T-helper 17 cell (primary cell): ENCODE measurements around the gene TMC3. TPM values are rescaled to one million over a fixed set of nuclear protein-coding genes. Genes with fewer than 3 reads are reported as not detected.

Experiments
- ATAC-seq: fragments of 150-1000 bp; cut with Tn5 transposase; 2 replicates; pipeline ENCODE4 v1.10.0; 2021; ENCODE audit warnings: mild to moderate bottlenecking, moderate library complexity
- DNase-seq, 3 donors: peaks; one replicate each; pipeline versions ENCODE4 v3.0.0 to v3.0.0-alpha.2; 2020 to 2021
- H3K9me3 ChIP-seq: one replicate; pipeline ENCODE4 v1.7.0; 2013; ENCODE audit warnings: low read length, mild to moderate bottlenecking; ENCODE audit not compliant: control insufficient read depth, poor library complexity, severe bottlenecking
- H3K27ac Mint-ChIP-seq: one replicate; pipeline ENCODE4 v1.8.0; 2022; ENCODE audit warnings: mild to moderate bottlenecking, moderate library complexity, mixed read lengths
- H3K27me3 Mint-ChIP-seq: one replicate; pipeline ENCODE4 v1.8.0; 2022; ENCODE audit warnings: mixed read lengths
- H3K36me3 Mint-ChIP-seq: one replicate; pipeline ENCODE4 v1.8.0; 2022; ENCODE audit warnings: low read depth, mixed read lengths
- H3K4me1 Mint-ChIP-seq: one replicate; pipeline ENCODE4 v1.8.0; 2022; ENCODE audit warnings: mild to moderate bottlenecking, mixed read lengths
- H3K4me3 Mint-ChIP-seq: one replicate; pipeline ENCODE4 v1.8.0; 2022; ENCODE audit warnings: mild to moderate bottlenecking, moderate library complexity, mixed read lengths
- total RNA-seq, 4 donors: library from RNA in 2 of 4; stranded (reverse) in 2 of 4; gene quantifications; one replicate each; pipeline ENCODE4 v1.2.3 and lab custom pipeline; 2022 to 2026

Gene TMC3
- total RNA-seq, 2 donors from 2014 or later = not detected

- DNase-seq (no peak), ATAC-seq (no peak)
- no peaks in the 10 kb centered on the region for H3K9me3 ChIP-seq
- Mint-ChIP-seq H3K27ac (no peak overlapping the region), H3K36me3 (peaks cover 4% of the 10 kb centered on the region), H3K4me1 (peaks cover 28% of the 10 kb centered on the region), H3K4me3 (no peak overlapping the region), H3K27me3 (no peaks in the 10 kb centered on the region)
Observed at GRCh38 chr15:81321667-81322066, 52.3 kb downstream of the TMC3 start.

- no peaks in the 10 kb centered on the region for H3K27me3 Mint-ChIP-seq
- H3K4me1 Mint-ChIP-seq = peaks cover 29% of the 10 kb centered on the region
- no peak overlapping the region for H3K4me3 Mint-ChIP-seq
- DNase-seq (no peak), ATAC-seq (no peak)
- no peaks in the 10 kb centered on the region for H3K9me3 ChIP-seq
- peaks cover 4% of the 10 kb centered on the region for H3K36me3 Mint-ChIP-seq
- peak overlapping the region; percentile 29 for H3K27ac Mint-ChIP-seq
Observed at GRCh38 chr15:81317642-81318017, 56.4 kb downstream of the TMC3 start.

- Mint-ChIP-seq H3K36me3 (peaks cover 4% of the 10 kb centered on the region), H3K27ac (peak overlapping the region; percentile 88), H3K4me1 (peaks cover 36% of the 10 kb centered on the region), H3K4me3 (no peak overlapping the region), H3K27me3 (no peaks in the 10 kb centered on the region)
- no peaks in the 10 kb centered on the region for H3K9me3 ChIP-seq
- ATAC-seq (no peak), DNase-seq (no peak)
Observed at GRCh38 chr15:81316267-81316666, 57.7 kb downstream of the TMC3 start.

DNA sequence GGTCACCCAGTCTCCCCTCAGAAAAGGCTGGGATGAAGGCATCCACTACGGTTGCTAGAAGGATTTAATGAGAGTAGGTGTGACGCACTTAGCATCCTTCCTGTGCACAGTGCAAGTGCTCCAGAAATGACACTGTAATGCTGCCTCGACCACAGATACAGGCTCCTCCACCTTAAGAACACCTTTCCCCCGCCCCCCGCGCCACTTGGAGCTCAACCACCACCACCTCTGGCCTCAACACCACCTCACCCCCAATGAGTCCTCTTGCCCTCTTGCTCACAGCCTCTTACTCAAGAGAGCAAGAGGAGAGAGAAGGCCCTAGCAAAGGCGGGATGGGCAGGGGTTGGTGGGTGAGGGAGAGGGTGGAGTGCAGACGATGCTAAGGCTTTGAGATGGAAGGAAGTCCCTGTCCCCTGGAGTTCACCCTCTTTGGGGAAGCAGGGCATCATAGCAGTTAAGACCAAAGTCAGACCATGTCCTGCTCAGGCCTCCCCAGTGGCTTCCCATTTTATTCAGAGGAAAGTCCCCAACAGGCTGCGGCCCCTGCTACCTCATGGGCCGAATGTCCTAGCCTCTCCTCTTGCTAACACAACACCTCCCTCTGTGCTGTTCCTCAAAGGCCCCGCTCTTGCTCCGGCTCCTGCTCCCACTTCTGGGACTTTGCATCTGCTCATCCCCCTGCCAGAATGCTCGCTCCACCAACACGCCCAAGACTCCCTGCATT, 58.4 kb downstream of the TMC3 start:
- no peak for DNase-seq
- H3K4me3 Mint-ChIP-seq = no peak overlapping the region

DNA sequence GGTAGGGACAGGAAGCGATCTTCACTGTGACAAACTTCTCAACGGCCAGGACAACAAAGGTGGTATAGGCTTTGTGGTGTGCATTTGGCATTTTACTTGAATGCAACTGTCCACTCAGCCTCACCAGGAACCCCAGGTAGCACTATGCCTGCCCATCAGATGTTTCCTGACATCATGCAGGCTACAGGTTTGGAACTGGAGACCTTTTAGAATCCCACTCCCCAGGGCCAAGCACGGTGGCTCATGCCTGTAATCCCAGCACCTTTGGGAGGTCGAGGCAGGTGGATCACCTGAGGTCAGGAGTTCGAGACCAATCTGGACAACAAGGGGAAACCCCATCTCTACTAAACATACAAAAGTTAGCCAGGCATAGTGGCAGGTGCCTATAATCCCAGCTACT, 59.6 kb downstream of the TMC3 start:
- Mint-ChIP-seq H3K4me1 (peaks cover 48% of the 10 kb centered on the region), H3K4me3 (no peak overlapping the region), H3K27ac (peak overlapping the region; percentile 74), H3K36me3 (peaks cover 4% of the 10 kb centered on the region), H3K27me3 (no peaks in the 10 kb centered on the region)
- ATAC-seq (no peak), DNase-seq (no peak)
- H3K9me3 ChIP-seq = no peaks in the 10 kb centered on the region

More for the DNA sequence above, 58.4 kb downstream of the TMC3 start:
- Mint-ChIP-seq H3K36me3 (peaks cover 4% of the 10 kb centered on the region), H3K27me3 (no peaks in the 10 kb centered on the region), H3K4me1 (peaks cover 42% of the 10 kb centered on the region), H3K27ac (peak overlapping the region; percentile 88)
- ATAC-seq = peak; percentile 46
- no peaks in the 10 kb centered on the region for H3K9me3 ChIP-seq

- H3K36me3 Mint-ChIP-seq = peaks cover 2% of the 10 kb centered on the region
- peaks cover 53% of the 10 kb centered on the region for H3K4me1 Mint-ChIP-seq
Observed at GRCh38 chr15:81313686-81314085, 60.3 kb downstream of the TMC3 start.

DNA sequence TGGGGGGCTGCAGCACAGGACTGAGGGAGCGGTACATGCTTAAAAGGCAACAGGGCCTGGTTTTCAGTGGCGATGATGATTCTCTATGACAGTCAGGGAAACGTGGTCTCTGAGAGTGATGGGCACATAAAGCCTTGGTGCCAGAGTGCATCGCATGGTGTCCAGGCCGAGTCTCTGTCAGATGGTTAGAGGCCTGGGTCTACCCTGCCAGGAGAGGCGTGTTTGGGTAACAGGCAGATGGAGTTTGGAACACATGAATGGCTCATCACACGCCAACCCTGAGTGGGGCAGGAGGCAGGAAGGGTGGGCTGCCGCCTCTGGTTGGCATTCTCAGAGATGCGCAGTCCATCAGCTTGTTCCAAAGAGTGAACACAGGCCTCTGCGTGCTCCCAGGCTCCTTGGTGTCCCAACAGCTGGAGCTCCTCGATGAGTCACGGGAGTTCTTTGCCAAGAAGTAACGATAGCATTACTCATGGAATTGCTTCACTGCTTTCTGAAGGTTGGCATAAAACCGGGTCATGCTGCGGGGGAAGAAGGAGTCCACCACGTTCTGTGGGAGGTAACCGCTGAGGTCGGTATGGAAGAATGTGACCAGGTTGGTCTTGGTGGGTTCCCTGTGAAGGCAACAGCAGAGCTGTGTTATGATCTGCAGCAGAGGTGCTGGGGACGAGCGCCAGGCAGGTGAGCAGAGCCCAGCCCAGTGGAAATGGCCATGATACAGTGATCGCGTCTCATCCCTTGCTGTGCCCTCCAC, 61.0 kb downstream of the TMC3 start:
- Mint-ChIP-seq H3K27ac (peak overlapping the region; percentile 85), H3K4me1 (peaks cover 51% of the 10 kb centered on the region), H3K4me3 (no peak overlapping the region), H3K27me3 (no peaks in the 10 kb centered on the region), H3K36me3 (no peaks in the 10 kb centered on the region)
- DNase-seq (no peak), ATAC-seq (no peak)
- H3K9me3 ChIP-seq = no peaks in the 10 kb centered on the region

More at GRCh38 chr15:81313686-81314085, 60.3 kb downstream of the TMC3 start:
- no peak overlapping the region for H3K4me3 Mint-ChIP-seq
- H3K9me3 ChIP-seq = no peaks in the 10 kb centered on the region
- ATAC-seq (no peak), DNase-seq (no peak)
- H3K27ac Mint-ChIP-seq = peak overlapping the region; percentile 85
- no peaks in the 10 kb centered on the region for H3K27me3 Mint-ChIP-seq

GRCh38 chr15:81311752-81312464, 62.1 kb downstream of the TMC3 start:
- H3K4me1 Mint-ChIP-seq = peaks cover 51% of the 10 kb centered on the region
- H3K36me3 Mint-ChIP-seq = no peaks in the 10 kb centered on the region
- H3K27me3 Mint-ChIP-seq = no peaks in the 10 kb centered on the region
- DNase-seq = no peak
- ATAC-seq = peak; percentile 66
- H3K4me3 Mint-ChIP-seq = peak overlapping the region; percentile 19
- peak overlapping the region; percentile 85 for H3K27ac Mint-ChIP-seq
- H3K9me3 ChIP-seq = no peaks in the 10 kb centered on the region

- ATAC-seq (no peak), DNase-seq (no peak)
- Mint-ChIP-seq H3K4me3 (no peak overlapping the region), H3K4me1 (peaks cover 53% of the 10 kb centered on the region), H3K27me3 (no peaks in the 10 kb centered on the region), H3K27ac (peak overlapping the region; percentile 85), H3K36me3 (no peaks in the 10 kb centered on the region)
- H3K9me3 ChIP-seq = no peaks in the 10 kb centered on the region
Observed at GRCh38 chr15:81310480-81310879, 63.5 kb downstream of the TMC3 start.

DNA sequence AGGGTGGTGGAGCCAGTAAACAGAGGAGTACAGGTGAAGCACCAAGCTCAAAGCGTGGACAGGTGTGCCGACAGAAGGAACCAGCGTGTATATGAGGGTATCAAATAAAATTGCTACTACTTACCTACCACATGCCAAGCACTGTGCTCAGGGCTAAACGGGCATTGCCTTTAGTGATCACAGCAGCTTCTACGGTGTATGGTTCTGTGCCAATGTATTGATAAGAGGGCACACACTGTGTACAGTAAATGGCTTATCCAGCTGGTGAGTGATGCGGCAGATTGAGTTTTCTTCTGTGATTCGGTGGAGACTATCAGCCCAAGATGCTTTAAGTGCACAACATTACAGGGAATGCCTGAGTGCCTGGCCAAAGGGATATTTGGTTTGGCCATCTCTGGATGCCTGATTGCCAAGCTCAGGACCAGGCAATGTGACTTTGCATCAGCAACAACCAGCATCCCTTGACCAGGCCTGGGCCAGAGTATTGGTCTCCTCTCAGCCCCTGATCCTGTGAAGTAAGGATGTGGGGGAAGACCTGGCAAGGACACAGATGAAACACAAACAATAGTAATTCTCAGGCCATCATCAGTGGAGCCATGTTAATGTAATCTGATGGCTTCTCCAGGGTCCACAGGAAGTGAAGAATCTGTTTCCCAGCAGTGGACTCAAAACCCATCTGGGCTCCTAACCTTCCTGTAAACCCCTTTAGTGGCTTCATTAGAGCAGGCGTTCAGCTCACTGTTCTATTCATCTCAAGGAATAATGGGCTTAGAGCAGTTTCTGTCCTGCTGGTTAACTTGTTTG, 64.2 kb downstream of the TMC3 start:
- Mint-ChIP-seq H3K36me3 (no peaks in the 10 kb centered on the region), H3K4me1 (peaks cover 48% of the 10 kb centered on the region), H3K27me3 (no peaks in the 10 kb centered on the region), H3K27ac (peak overlapping the region; percentile 85), H3K4me3 (peak overlapping the region; percentile 6)
- no peak for ATAC-seq
- no peaks in the 10 kb centered on the region for H3K9me3 ChIP-seq
- no peak for DNase-seq

- peaks cover 2% of the 10 kb centered on the region for H3K36me3 Mint-ChIP-seq
Observed at GRCh38 chr15:81308260-81308659, 65.8 kb downstream of the TMC3 start.

DNA sequence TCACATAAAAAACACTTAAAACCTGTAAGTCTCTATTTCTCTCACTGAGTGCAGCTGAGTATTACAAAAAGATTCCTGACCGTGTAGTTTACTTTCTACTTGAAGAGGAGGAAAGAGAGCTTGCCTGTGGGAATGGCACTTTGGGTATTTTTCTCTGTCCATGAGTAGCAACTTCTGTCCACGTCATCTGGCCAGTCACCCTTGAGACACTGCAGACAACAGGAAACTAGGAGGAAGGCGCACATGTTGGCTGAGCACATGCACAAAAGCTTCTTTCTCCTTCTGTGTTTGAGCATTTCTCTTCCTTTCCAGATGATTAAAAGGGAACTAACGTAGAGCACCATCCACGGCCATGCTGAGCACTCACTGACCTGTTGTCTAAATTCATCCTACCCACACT, 69.8 kb downstream of the TMC3 start:
- H3K9me3 ChIP-seq = no peaks in the 10 kb centered on the region
- Mint-ChIP-seq H3K4me1 (peaks cover 59% of the 10 kb centered on the region), H3K36me3 (peaks cover 19% of the 10 kb centered on the region), H3K27ac (peak overlapping the region; percentile 83), H3K4me3 (peak overlapping the region; percentile 100), H3K27me3 (no peaks in the 10 kb centered on the region)
- no peak for DNase-seq
- ATAC-seq = peak; percentile 21

More at GRCh38 chr15:81308260-81308659, 65.8 kb downstream of the TMC3 start:
- Mint-ChIP-seq H3K27ac (peak overlapping the region; percentile 85), H3K4me3 (no peak overlapping the region), H3K27me3 (no peaks in the 10 kb centered on the region), H3K4me1 (peaks cover 60% of the 10 kb centered on the region)
- ATAC-seq (no peak), DNase-seq (no peak)
- no peaks in the 10 kb centered on the region for H3K9me3 ChIP-seq
